ENCODE measurements around the gene GTPBP3.

Gene GTPBP3

GRCh38 chr19:17341845-17342244 lies 4.5 kb downstream of the GTPBP3 start:
- no peaks in the 10 kb centered on the region for H3K36me3 ChIP-seq (ENCODE audit: control insufficient read depth, insufficient read depth, low read length)

DNA sequence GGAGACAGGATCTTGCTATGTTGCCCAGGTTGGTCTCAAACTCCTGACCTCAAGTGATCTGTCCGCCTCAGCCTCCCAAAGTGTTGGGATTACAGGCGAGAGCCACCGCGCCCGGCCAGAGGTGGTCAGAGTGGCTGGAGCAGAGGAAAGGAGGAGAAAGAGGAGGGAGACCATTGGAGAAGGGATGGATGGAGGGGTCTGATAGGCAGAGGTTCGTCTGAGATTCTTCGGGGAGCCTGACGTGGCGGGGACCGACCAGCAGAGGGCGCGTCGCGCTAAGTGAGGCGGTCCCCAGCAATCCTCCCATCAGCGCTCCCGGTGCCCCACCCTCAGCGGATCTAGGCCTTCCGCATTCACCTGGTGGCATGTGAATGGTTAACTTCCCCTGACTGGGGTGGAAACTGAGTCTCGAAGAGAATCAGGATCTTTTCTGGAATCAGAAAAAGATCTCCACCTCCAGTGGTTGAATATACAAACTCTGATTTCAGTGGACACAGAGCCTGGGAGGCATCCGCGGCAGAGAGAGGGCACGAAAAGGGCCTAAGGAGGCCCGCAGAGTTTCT lies 8.8 kb downstream of the GTPBP3 start:
- Histone ChIP-seq H3K4me1 (ENCODE audit: control insufficient read depth, insufficient read depth, low read length) (no peaks in the 10 kb centered on the region), H3K4me3 (ENCODE audit: low read length) (no peak overlapping the region), H3K9ac (ENCODE audit: low read length) (no peak overlapping the region), H3K27me3 (ENCODE audit: control insufficient read depth, insufficient read depth, low read length) (peaks cover 12% of the 10 kb centered on the region), H3K9me3 (ENCODE audit: control insufficient read depth, low read length) (no peaks in the 10 kb centered on the region), H3K36me3 (ENCODE audit: control insufficient read depth, insufficient read depth, low read length) (no peaks in the 10 kb centered on the region)

More at GRCh38 chr19:17341845-17342244, 4.5 kb downstream of the GTPBP3 start:
- no peaks in the 10 kb centered on the region for H3K9me3 ChIP-seq (ENCODE audit: control insufficient read depth, low read length)
- no peak overlapping the region for H3K9ac ChIP-seq (ENCODE audit: low read length)
- no peaks in the 10 kb centered on the region for H3K27me3 ChIP-seq (ENCODE audit: control insufficient read depth, insufficient read depth, low read length)
- H3K4me1 ChIP-seq (ENCODE audit: control insufficient read depth, insufficient read depth, low read length): peaks cover 17% of the 10 kb centered on the region
- H3K4me3 ChIP-seq (ENCODE audit: low read length): no peak overlapping the region

DNA sequence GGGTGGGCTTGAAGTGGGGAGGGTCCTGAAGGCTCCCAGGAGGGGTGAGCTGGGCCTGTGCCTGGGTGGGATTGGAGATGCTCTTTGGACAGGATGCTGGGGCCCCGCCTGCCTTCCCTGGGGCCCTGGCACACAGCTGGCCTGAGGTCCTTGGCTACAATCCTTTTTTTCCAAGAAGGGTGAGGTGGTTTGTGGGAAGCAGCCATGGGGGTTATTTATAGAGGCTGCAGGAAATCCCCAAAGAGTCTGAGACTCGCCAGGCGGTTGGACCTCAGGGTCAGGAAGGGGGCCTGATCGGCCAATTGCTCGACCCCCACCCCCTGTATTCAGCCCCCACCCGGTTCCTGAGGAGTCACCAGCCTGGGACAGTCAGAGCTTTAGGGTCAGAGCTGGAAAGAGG lies 10.0 kb downstream of the GTPBP3 start:
- H3K27me3 ChIP-seq (ENCODE audit: control insufficient read depth, insufficient read depth, low read length): peaks cover 12% of the 10 kb centered on the region
- H3K9me3 ChIP-seq (ENCODE audit: control insufficient read depth, low read length): no peaks in the 10 kb centered on the region

GRCh38 chr19:17347877-17348276 lies 10.5 kb downstream of the GTPBP3 start:
- Histone ChIP-seq H3K4me1 (ENCODE audit: control insufficient read depth, insufficient read depth, low read length) (no peaks in the 10 kb centered on the region), H3K36me3 (ENCODE audit: control insufficient read depth, insufficient read depth, low read length) (no peaks in the 10 kb centered on the region), H3K9me3 (ENCODE audit: control insufficient read depth, low read length) (no peaks in the 10 kb centered on the region), H3K27me3 (ENCODE audit: control insufficient read depth, insufficient read depth, low read length) (peaks cover 12% of the 10 kb centered on the region), H3K4me3 (ENCODE audit: low read length) (no peak overlapping the region), H3K9ac (ENCODE audit: low read length) (no peak overlapping the region)

More for the DNA sequence above, 10.0 kb downstream of the GTPBP3 start:
- H3K9ac ChIP-seq (ENCODE audit: low read length): no peak overlapping the region
- H3K4me3 ChIP-seq (ENCODE audit: low read length): no peak overlapping the region
- H3K36me3 ChIP-seq (ENCODE audit: control insufficient read depth, insufficient read depth, low read length): no peaks in the 10 kb centered on the region
- no peaks in the 10 kb centered on the region for H3K4me1 ChIP-seq (ENCODE audit: control insufficient read depth, insufficient read depth, low read length)

DNA sequence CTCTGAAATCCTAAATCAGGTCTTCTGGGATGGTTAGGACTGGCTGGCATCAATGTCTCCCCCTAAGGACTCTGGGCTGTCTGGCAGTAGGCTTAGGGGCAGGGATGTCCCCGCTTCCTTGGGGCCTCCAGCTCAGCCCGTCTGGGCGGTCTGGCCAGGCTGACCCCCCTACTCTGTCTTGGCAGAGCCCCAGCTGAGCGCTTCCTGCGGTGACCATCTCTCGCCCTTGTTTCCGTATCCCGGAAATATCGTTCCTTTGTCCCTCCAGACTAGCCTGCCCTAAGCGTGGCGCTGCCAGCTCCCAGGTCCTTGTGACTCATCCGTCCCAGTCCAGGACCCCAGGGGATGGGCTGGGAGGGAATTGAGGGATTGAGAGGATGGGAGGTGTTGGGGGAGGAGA lies 11.3 kb downstream of the GTPBP3 start:
- H3K27me3 ChIP-seq (ENCODE audit: control insufficient read depth, insufficient read depth, low read length): peaks cover 12% of the 10 kb centered on the region
- H3K9me3 ChIP-seq (ENCODE audit: control insufficient read depth, low read length): no peaks in the 10 kb centered on the region
- H3K4me3 ChIP-seq (ENCODE audit: low read length): no peak overlapping the region
- H3K36me3 ChIP-seq (ENCODE audit: control insufficient read depth, insufficient read depth, low read length): no peaks in the 10 kb centered on the region
- no peak overlapping the region for H3K9ac ChIP-seq (ENCODE audit: low read length)
- H3K4me1 ChIP-seq (ENCODE audit: control insufficient read depth, insufficient read depth, low read length): no peaks in the 10 kb centered on the region

DNA sequence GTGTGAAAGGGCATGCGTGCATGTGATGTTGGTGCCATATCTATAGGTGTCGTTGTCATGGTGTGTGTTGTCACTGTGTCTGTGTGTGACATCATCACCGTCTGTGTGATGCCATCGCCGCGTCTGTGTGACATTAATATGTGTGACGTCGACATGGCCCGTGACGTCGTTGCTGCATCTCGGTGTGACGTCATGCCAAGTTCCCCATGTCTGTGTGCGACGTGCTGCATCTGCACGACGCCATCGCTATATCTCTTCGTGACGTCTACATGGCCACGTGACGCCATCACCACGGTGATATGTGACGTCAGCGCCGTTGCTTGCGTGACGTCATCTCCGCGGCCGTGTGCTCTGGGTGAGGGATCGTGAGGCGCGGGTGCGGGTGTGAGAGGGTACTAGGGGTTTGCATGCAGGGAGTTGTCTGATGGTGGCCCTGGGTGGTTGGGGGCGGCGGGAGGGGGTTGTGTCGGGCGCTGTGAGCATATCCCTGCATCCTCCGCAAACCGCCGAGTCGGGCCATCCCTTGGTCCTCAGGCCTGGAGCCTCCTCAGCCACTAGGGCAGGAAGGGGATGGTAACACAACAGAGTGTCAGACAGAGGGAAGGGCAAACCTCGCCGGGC lies 14.6 kb downstream of the GTPBP3 start:
- H3K9me3 ChIP-seq (ENCODE audit: control insufficient read depth, low read length): no peaks in the 10 kb centered on the region
- no peak overlapping the region for H3K4me3 ChIP-seq (ENCODE audit: low read length)
- H3K27me3 ChIP-seq (ENCODE audit: control insufficient read depth, insufficient read depth, low read length): peaks cover 12% of the 10 kb centered on the region
- H3K36me3 ChIP-seq (ENCODE audit: control insufficient read depth, insufficient read depth, low read length): no peaks in the 10 kb centered on the region
- no peaks in the 10 kb centered on the region for H3K4me1 ChIP-seq (ENCODE audit: control insufficient read depth, insufficient read depth, low read length)
- H3K9ac ChIP-seq (ENCODE audit: low read length): no peak overlapping the region

GRCh38 chr19:17352608-17353280 lies 15.4 kb downstream of the GTPBP3 start:
- Histone ChIP-seq H3K9me3 (ENCODE audit: control insufficient read depth, low read length) (no peaks in the 10 kb centered on the region), H3K4me3 (ENCODE audit: low read length) (no peak overlapping the region), H3K36me3 (ENCODE audit: control insufficient read depth, insufficient read depth, low read length) (no peaks in the 10 kb centered on the region), H3K9ac (ENCODE audit: low read length) (no peak overlapping the region), H3K4me1 (ENCODE audit: control insufficient read depth, insufficient read depth, low read length) (no peaks in the 10 kb centered on the region), H3K27me3 (ENCODE audit: control insufficient read depth, insufficient read depth, low read length) (peaks cover 12% of the 10 kb centered on the region)

DNA sequence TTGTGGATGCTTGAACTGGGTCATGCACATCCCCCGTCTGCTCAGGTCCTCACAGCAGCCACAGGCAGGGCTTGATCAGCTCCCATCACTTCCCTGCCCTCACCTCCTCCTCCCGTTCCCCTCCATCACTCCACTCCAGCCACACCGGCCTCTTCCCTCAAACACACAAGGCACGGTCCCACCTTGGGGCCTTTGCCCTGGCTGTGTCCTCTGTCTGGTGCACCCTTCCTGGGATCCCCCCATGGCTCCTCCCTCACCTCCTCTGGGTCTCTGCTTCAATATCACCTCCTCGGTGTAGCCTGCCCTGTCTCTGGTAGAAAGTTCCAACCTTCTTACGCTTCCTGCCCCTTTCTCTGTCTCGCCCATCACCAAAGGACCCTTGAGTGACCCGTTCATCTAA lies 16.0 kb downstream of the GTPBP3 start:
- no peaks in the 10 kb centered on the region for H3K9me3 ChIP-seq (ENCODE audit: control insufficient read depth, low read length)
- no peak overlapping the region for H3K9ac ChIP-seq (ENCODE audit: low read length)
- H3K4me1 ChIP-seq (ENCODE audit: control insufficient read depth, insufficient read depth, low read length): no peaks in the 10 kb centered on the region
- no peak overlapping the region for H3K4me3 ChIP-seq (ENCODE audit: low read length)
- no peaks in the 10 kb centered on the region for H3K36me3 ChIP-seq (ENCODE audit: control insufficient read depth, insufficient read depth, low read length)
- H3K27me3 ChIP-seq (ENCODE audit: control insufficient read depth, insufficient read depth, low read length): peaks cover 12% of the 10 kb centered on the region

DNA sequence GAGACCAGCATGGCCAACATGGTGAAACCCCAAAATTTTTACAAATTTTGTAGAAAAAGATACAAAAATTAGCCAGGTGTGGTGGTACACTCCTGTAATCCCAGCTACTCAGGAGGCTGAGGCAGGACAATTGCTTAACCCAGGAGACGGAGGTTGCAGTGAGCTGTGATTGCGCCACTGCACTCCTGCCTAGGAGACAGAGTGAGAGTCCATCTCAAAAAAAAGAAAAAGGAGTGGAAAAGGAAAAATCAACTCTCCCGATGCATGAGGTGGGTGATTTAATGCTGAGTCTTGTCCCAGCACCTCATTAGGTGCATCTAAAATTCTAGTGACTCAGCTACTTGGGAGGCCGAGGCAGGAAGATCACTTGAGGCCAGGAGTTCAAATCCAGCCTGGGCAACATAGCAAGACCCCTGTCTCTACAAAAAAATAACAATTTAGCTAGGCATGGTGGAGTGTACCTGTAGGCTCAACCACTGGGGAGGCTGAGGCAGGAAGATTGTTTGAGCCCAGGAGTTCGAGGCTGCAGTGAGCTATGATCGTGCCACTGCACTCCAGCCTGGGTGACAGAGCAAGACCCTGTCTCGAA lies 19.8 kb downstream of the GTPBP3 start:
- no peaks in the 10 kb centered on the region for H3K36me3 ChIP-seq (ENCODE audit: control insufficient read depth, insufficient read depth, low read length)
- H3K9ac ChIP-seq (ENCODE audit: low read length): no peak overlapping the region
- H3K9me3 ChIP-seq (ENCODE audit: control insufficient read depth, low read length): no peaks in the 10 kb centered on the region
- no peak overlapping the region for H3K4me3 ChIP-seq (ENCODE audit: low read length)
- no peaks in the 10 kb centered on the region for H3K27me3 ChIP-seq (ENCODE audit: control insufficient read depth, insufficient read depth, low read length)
- no peaks in the 10 kb centered on the region for H3K4me1 ChIP-seq (ENCODE audit: control insufficient read depth, insufficient read depth, low read length)

DNA sequence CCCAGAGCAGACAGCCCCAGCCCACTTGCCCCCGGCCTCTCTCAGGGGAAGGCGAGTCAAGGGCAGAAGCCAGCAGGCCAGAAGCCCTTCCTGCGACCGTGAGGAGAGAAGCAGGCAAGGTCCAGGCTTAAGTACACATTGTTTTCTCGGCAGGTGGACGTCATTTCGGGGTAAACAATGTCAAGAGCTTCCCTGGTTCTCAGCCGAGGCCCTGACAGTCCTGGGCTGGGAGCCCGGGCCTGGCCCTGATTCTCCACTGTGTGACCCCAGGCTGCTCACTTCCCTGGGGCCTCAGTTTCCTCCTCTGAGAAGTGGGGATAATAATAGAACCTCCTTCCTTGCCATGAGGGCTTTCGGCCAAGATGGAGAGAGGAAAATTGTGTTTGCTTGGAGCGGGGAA lies 20.4 kb downstream of the GTPBP3 start:
- Histone ChIP-seq H3K4me3 (ENCODE audit: low read length) (no peak overlapping the region), H3K27me3 (ENCODE audit: control insufficient read depth, insufficient read depth, low read length) (no peaks in the 10 kb centered on the region), H3K9me3 (ENCODE audit: control insufficient read depth, low read length) (no peaks in the 10 kb centered on the region), H3K4me1 (ENCODE audit: control insufficient read depth, insufficient read depth, low read length) (no peaks in the 10 kb centered on the region), H3K36me3 (ENCODE audit: control insufficient read depth, insufficient read depth, low read length) (no peaks in the 10 kb centered on the region), H3K9ac (ENCODE audit: low read length) (no peak overlapping the region)

GRCh38 chr19:17358395-17358794 lies 21.0 kb downstream of the GTPBP3 start:
- Histone ChIP-seq H3K27me3 (ENCODE audit: control insufficient read depth, insufficient read depth, low read length) (no peaks in the 10 kb centered on the region), H3K9ac (ENCODE audit: low read length) (no peak overlapping the region), H3K36me3 (ENCODE audit: control insufficient read depth, insufficient read depth, low read length) (no peaks in the 10 kb centered on the region), H3K4me1 (ENCODE audit: control insufficient read depth, insufficient read depth, low read length) (no peaks in the 10 kb centered on the region), H3K9me3 (ENCODE audit: control insufficient read depth, low read length) (no peaks in the 10 kb centered on the region), H3K4me3 (ENCODE audit: low read length) (no peak overlapping the region)

All from mucosa of stomach (tissue), 1 donor.